GM23338 (cell line): Measurements from ENCODE around the gene KRT84. TPM values are rescaled to one million over a fixed set of nuclear protein-coding genes. Genes with fewer than 3 reads are reported as not detected.

ENCODE experiments used
- ATAC-seq: fragments of 200-7000 bp; cut with Tn5 transposase; 3 replicates; pipeline ENCODE4 v1.9.1; 2020
- DNase-seq: peaks from one replicate; pipeline ENCODE4 v3.0.0-alpha.2; 2015; ENCODE audit warnings: low spot score
- H2AFZ ChIP-seq: fragments of 200-600 bp; sonication (generic); 2 replicates; pipeline ENCODE4 v1.8.0; 2016; ENCODE audit warnings: antibody characterized with exemption, mild to moderate bottlenecking, moderate library complexity
- H3F3A ChIP-seq: fragments of 200-600 bp; sonication (generic); replicated peaks from 2 replicates; pipeline ENCODE4 v1.8.0; 2017; ENCODE audit warnings: antibody characterized with exemption, mixed run types, low read depth
- H3K27ac ChIP-seq: fragments of 200-600 bp; sonication (generic); 2 replicates; pipeline ENCODE4 v1.6.1; 2016; ENCODE audit warnings: low read depth
- H3K27me3 ChIP-seq: fragments of 200-600 bp; sonication (generic); 2 replicates; pipeline ENCODE4 v1.8.0; 2016; ENCODE audit warnings: mild to moderate bottlenecking, mixed run types, moderate library complexity; ENCODE audit not compliant: insufficient read depth
- H3K36me3 ChIP-seq: fragments of 200-600 bp; sonication (generic); 2 replicates; pipeline ENCODE4 v1.8.0; 2016; ENCODE audit warnings: mild to moderate bottlenecking; ENCODE audit not compliant: insufficient read depth
- H3K4me1 ChIP-seq: fragments of 200-600 bp; sonication (generic); 2 replicates; pipeline ENCODE4 v1.8.0; 2016; ENCODE audit warnings: mild to moderate bottlenecking, moderate library complexity; ENCODE audit not compliant: insufficient read depth
- H3K4me2 ChIP-seq: fragments of 200-600 bp; sonication (generic); 2 replicates; pipeline ENCODE4 v1.7.1; 2017; ENCODE audit warnings: mixed run types
- H3K4me3 ChIP-seq: fragments of 200-600 bp; sonication (generic); 2 replicates; pipeline ENCODE4 v1.6.1; 2016; ENCODE audit warnings: mixed run types
- H3K79me2 ChIP-seq: fragments of 200-600 bp; sonication (generic); replicated peaks from 2 replicates; pipeline ENCODE4 v1.8.0; 2017; ENCODE audit warnings: mild to moderate bottlenecking; ENCODE audit not compliant: insufficient read depth
- H3K9me2 ChIP-seq: fragments of 200-600 bp; sonication (generic); 2 replicates; pipeline ENCODE4 v1.8.0; 2017; ENCODE audit not compliant: insufficient read depth
- H4K20me1 ChIP-seq: fragments of 200-600 bp; sonication (generic); replicated peaks from 2 replicates; pipeline ENCODE4 v1.8.0; 2017; ENCODE audit warnings: mild to moderate bottlenecking; ENCODE audit not compliant: insufficient read depth
- H3K27ac Mint-ChIP-seq: 2 replicates; pipeline ENCODE4 v1.8.0; 2020; ENCODE audit warnings: inconsistent platforms, mild to moderate bottlenecking, moderate library complexity, mixed read lengths
- H3K27me3 Mint-ChIP-seq: 3 replicates; pipeline ENCODE4 v1.8.0; 2022; ENCODE audit warnings: low read depth, mild to moderate bottlenecking, moderate library complexity, mixed read lengths, inconsistent platforms; ENCODE audit not compliant: insufficient read depth, poor library complexity
- H3K36me3 Mint-ChIP-seq: 3 replicates; pipeline ENCODE4 v1.8.0; 2021; ENCODE audit warnings: low read depth, mild to moderate bottlenecking, inconsistent platforms, moderate library complexity, mixed read lengths
- H3K4me1 Mint-ChIP-seq: 3 replicates; pipeline ENCODE4 v1.8.0; 2020; ENCODE audit warnings: mild to moderate bottlenecking, inconsistent platforms, mixed read lengths
- H3K4me3 Mint-ChIP-seq: 3 replicates; pipeline ENCODE4 v1.8.0; 2021; ENCODE audit warnings: moderate library complexity, mild to moderate bottlenecking, inconsistent platforms, mixed read lengths
- H3K9me3 Mint-ChIP-seq: 3 replicates; pipeline ENCODE4 v1.8.0; 2020; ENCODE audit warnings: moderate library complexity, mild to moderate bottlenecking, inconsistent platforms, mixed read lengths
- CREB1 ChIP-seq: fragments of 250-450 bp; sonication (Bioruptor Pico); IDR thresholded peaks from 2 replicates; pipeline ENCODE4 v1.5.0; 2020; ENCODE audit warnings: low read depth, mild to moderate bottlenecking, moderate library complexity
- ETS1 ChIP-seq: IDR thresholded peaks from 2 replicates; pipeline ENCODE4 v1.6.1; 2016; ENCODE audit warnings: antibody characterized with exemption
- POLR2AphosphoS5 ChIP-seq: IDR thresholded peaks from 2 replicates; pipeline ENCODE4 v1.6.1; 2016; ENCODE audit warnings: antibody characterized with exemption, low read depth
- STAT1 ChIP-seq: IDR thresholded peaks from one replicate; pipeline ENCODE4 v1.6.1; 2016; ENCODE audit warnings: antibody characterized with exemption; ENCODE audit not compliant: unreplicated experiment
- ZNF114 ChIP-seq: fragments of 250-450 bp; sonication (Bioruptor Pico); IDR thresholded peaks from 2 replicates; pipeline ENCODE4 v1.5.0; 2020; ENCODE audit warnings: mild to moderate bottlenecking, moderate library complexity
- ZNF331 ChIP-seq: fragments of 250-450 bp; sonication (Bioruptor Pico); IDR thresholded peaks from 2 replicates; pipeline ENCODE4 v1.5.0; 2020; ENCODE audit warnings: low read depth, mild to moderate bottlenecking, moderate library complexity
- polyA plus RNA-seq: library from polyadenylated mRNA; unstranded; fragments of >200 nt; fragmentation: Nextera tagmentation; extraction: Ambion mirVana; gene quantifications from 2 replicates; pipeline ENCODE4 v1.2.1, GENCODE V29; 2016
- total RNA-seq: library from RNA; depleted of rRNA; stranded (reverse); fragments of >200 nt; shearing (Covaris generic); gene quantifications from 2 replicates; pipeline ENCODE4 v1.2.3, GENCODE V29; 2014
- TF ChIP-seq, protein P1 (sequence below): fragments of 250-450 bp; sonication (Bioruptor Pico); IDR thresholded peaks from 2 replicates; pipeline ENCODE4 v1.5.0; 2020; ENCODE audit warnings: mild to moderate bottlenecking, moderate library complexity

The KRT84 gene
- total and polyA plus RNA-seq, 2 experiments from 2014 or later = not detected

GRCh38 chr12:52361553-52361952, 23.9 kb downstream of the KRT84 start (continued):
- TF ChIP-seq, protein P1, sequence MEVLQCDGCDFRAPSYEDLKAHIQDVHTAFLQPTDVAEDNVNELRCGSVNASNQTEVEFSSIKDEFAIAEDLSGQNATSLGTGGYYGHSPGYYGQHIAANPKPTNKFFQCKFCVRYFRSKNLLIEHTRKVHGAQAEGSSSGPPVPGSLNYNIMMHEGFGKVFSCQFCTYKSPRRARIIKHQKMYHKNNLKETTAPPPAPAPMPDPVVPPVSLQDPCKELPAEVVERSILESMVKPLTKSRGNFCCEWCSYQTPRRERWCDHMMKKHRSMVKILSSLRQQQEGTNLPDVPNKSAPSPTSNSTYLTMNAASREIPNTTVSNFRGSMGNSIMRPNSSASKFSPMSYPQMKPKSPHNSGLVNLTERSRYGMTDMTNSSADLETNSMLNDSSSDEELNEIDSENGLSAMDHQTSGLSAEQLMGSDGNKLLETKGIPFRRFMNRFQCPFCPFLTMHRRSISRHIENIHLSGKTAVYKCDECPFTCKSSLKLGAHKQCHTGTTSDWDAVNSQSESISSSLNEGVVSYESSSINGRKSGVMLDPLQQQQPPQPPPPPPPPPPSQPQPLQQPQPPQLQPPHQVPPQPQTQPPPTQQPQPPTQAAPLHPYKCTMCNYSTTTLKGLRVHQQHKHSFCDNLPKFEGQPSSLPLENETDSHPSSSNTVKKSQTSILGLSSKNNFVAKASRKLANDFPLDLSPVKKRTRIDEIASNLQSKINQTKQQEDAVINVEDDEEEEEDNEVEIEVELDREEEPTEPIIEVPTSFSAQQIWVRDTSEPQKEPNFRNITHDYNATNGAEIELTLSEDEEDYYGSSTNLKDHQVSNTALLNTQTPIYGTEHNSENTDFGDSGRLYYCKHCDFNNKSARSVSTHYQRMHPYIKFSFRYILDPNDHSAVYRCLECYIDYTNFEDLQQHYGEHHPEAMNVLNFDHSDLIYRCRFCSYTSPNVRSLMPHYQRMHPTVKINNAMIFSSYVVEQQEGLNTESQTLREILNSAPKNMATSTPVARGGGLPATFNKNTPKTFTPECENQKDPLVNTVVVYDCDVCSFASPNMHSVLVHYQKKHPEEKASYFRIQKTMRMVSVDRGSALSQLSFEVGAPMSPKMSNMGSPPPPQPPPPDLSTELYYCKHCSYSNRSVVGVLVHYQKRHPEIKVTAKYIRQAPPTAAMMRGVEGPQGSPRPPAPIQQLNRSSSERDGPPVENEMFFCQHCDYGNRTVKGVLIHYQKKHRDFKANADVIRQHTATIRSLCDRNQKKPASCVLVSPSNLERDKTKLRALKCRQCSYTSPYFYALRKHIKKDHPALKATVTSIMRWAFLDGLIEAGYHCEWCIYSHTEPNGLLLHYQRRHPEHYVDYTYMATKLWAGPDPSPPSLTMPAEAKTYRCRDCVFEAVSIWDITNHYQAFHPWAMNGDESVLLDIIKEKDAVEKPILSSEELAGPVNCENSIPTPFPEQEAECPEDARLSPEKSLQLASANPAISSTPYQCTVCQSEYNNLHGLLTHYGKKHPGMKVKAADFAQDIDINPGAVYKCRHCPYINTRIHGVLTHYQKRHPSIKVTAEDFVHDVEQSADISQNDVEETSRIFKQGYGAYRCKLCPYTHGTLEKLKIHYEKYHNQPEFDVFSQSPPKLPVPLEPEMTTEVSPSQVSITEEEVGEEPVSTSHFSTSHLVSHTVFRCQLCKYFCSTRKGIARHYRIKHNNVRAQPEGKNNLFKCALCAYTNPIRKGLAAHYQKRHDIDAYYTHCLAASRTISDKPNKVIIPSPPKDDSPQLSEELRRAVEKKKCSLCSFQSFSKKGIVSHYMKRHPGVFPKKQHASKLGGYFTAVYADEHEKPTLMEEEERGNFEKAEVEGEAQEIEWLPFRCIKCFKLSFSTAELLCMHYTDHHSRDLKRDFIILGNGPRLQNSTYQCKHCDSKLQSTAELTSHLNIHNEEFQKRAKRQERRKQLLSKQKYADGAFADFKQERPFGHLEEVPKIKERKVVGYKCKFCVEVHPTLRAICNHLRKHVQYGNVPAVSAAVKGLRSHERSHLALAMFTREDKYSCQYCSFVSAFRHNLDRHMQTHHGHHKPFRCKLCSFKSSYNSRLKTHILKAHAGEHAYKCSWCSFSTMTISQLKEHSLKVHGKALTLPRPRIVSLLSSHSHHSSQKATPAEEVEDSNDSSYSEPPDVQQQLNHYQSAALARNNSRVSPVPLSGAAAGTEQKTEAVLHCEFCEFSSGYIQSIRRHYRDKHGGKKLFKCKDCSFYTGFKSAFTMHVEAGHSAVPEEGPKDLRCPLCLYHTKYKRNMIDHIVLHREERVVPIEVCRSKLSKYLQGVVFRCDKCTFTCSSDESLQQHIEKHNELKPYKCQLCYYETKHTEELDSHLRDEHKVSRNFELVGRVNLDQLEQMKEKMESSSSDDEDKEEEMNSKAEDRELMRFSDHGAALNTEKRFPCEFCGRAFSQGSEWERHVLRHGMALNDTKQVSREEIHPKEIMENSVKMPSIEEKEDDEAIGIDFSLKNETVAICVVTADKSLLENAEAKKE (CRISPR knock-in tag) = no peak
- no peak for TF ChIP-seq ZNF114 (CRISPR knock-in tag)
- TF ChIP-seq ZNF331 (CRISPR knock-in tag) = no peak

GRCh38 chr12:52360663-52361271, 24.7 kb downstream of the KRT84 start:
- H3K4me2 ChIP-seq = no peak overlapping the region
- H3K36me3 ChIP-seq = no peaks in the 10 kb centered on the region
- no peaks in the 10 kb centered on the region for H3K9me2 ChIP-seq
- no peaks in the 10 kb centered on the region for H4K20me1 ChIP-seq
- no peak for DNase-seq
- no peak overlapping the region for H3K4me3 ChIP-seq
- Mint-ChIP-seq H3K4me1 (peaks cover 9% of the 10 kb centered on the region), H3K27me3 (peaks cover 2% of the 10 kb centered on the region), H3K27ac (no peak overlapping the region), H3K36me3 (no peaks in the 10 kb centered on the region), H3K9me3 (no peaks in the 10 kb centered on the region), H3K4me3 (no peak overlapping the region)
- no peak overlapping the region for H3K27ac ChIP-seq
- no peaks in the 10 kb centered on the region for H3K27me3 ChIP-seq
- no peaks in the 10 kb centered on the region for H3F3A ChIP-seq
- H2AFZ ChIP-seq = no peak overlapping the region
- ATAC-seq = no peak
- H3K79me2 ChIP-seq = no peaks in the 10 kb centered on the region
- no peaks in the 10 kb centered on the region for H3K4me1 ChIP-seq
- TF ChIP-seq STAT1 (no peak), CREB1 (no peak), POLR2AphosphoS5 (no peak), ZNF331 (CRISPR knock-in tag) (no peak), ETS1 (no peak)
- TF ChIP-seq, protein P1 (CRISPR knock-in tag) = no peak
